ENCODE results near the gene PLCL2. TPM values are rescaled to one million over a fixed set of nuclear protein-coding genes. Genes with fewer than 3 reads are reported as not detected.

The PLCL2 gene
- total RNA-seq, 1 donor from 2014 or later, result 1.6 TPM

GRCh38 chr3:17063596-17063995 is 178.8 kb downstream of the PLCL2 start:
- Histone ChIP-seq H3K4me3 (ENCODE audit: low read depth, low read length) (no peak overlapping the region), H3K36me3 (ENCODE audit: control insufficient read depth, insufficient read depth, low read length) (no peaks in the 10 kb centered on the region), H3K27me3 (ENCODE audit: control insufficient read depth, insufficient read depth, low read length) (no peaks in the 10 kb centered on the region)
- DNase-seq (ENCODE audit: low read depth), result no peak
- no peak for TF ChIP-seq CTCF (IDR thresholded peaks at IDR 0.05; ENCODE audit: insufficient read depth, low read length, severe bottlenecking)
- no peak for FAIRE-seq

GRCh38 chr3:17065315-17065714 is 180.6 kb downstream of the PLCL2 start:
- no peak for TF ChIP-seq CTCF (IDR thresholded peaks at IDR 0.05; ENCODE audit: insufficient read depth, low read length, severe bottlenecking)
- DNase-seq (ENCODE audit: low read depth), result no peak
- no peak for FAIRE-seq
- Histone ChIP-seq H3K4me3 (ENCODE audit: low read depth, low read length) (no peak overlapping the region), H3K27me3 (ENCODE audit: control insufficient read depth, insufficient read depth, low read length) (no peaks in the 10 kb centered on the region), H3K36me3 (ENCODE audit: control insufficient read depth, insufficient read depth, low read length) (no peaks in the 10 kb centered on the region)

GRCh38 chr3:17065881-17066280 is 181.1 kb downstream of the PLCL2 start:
- Histone ChIP-seq H3K4me3 (ENCODE audit: low read depth, low read length) (no peak overlapping the region), H3K36me3 (ENCODE audit: control insufficient read depth, insufficient read depth, low read length) (no peaks in the 10 kb centered on the region), H3K27me3 (ENCODE audit: control insufficient read depth, insufficient read depth, low read length) (no peaks in the 10 kb centered on the region)
- DNase-seq (ENCODE audit: low read depth) (no peak), FAIRE-seq (no peak)
- no peak for TF ChIP-seq CTCF (IDR thresholded peaks at IDR 0.05; ENCODE audit: insufficient read depth, low read length, severe bottlenecking)

GRCh38 chr3:17069754-17070153 is 185.0 kb downstream of the PLCL2 start:
- no peaks in the 10 kb centered on the region for H3K36me3 ChIP-seq (ENCODE audit: control insufficient read depth, insufficient read depth, low read length)
- no peaks in the 10 kb centered on the region for H3K27me3 ChIP-seq (ENCODE audit: control insufficient read depth, insufficient read depth, low read length)
- FAIRE-seq, result no peak
- no peak for DNase-seq (ENCODE audit: low read depth)
- H3K4me3 ChIP-seq (ENCODE audit: low read depth, low read length), result no peak overlapping the region
- no peak for TF ChIP-seq CTCF (IDR thresholded peaks at IDR 0.05; ENCODE audit: insufficient read depth, low read length, severe bottlenecking)

GRCh38 chr3:17070161-17070959 is 185.6 kb downstream of the PLCL2 start:
- Histone ChIP-seq H3K4me3 (ENCODE audit: low read depth, low read length) (no peak overlapping the region), H3K36me3 (ENCODE audit: control insufficient read depth, insufficient read depth, low read length) (no peaks in the 10 kb centered on the region), H3K27me3 (ENCODE audit: control insufficient read depth, insufficient read depth, low read length) (no peaks in the 10 kb centered on the region)
- no peak for DNase-seq (ENCODE audit: low read depth)
- FAIRE-seq, result no peak
- TF ChIP-seq CTCF (IDR thresholded peaks at IDR 0.05; ENCODE audit: insufficient read depth, low read length, severe bottlenecking), result no peak

GRCh38 chr3:17074559-17074958 is 189.8 kb downstream of the PLCL2 start:
- Histone ChIP-seq H3K27me3 (ENCODE audit: control insufficient read depth, insufficient read depth, low read length) (no peaks in the 10 kb centered on the region), H3K4me3 (ENCODE audit: low read depth, low read length) (no peak overlapping the region), H3K36me3 (ENCODE audit: control insufficient read depth, insufficient read depth, low read length) (no peaks in the 10 kb centered on the region)
- DNase-seq (ENCODE audit: low read depth) (no peak), FAIRE-seq (no peak)
- no peak for TF ChIP-seq CTCF (IDR thresholded peaks at IDR 0.05; ENCODE audit: insufficient read depth, low read length, severe bottlenecking)

Measured in bronchial epithelial cell (primary cell).